Measurements from ENCODE around the gene ZNF366. TPM values are rescaled to one million over a fixed set of nuclear protein-coding genes. Genes with fewer than 3 reads are reported as not detected.

Gene ZNF366
- total RNA-seq, 1 experiment from 2014 or later, result 0.17 TPM

DNA sequence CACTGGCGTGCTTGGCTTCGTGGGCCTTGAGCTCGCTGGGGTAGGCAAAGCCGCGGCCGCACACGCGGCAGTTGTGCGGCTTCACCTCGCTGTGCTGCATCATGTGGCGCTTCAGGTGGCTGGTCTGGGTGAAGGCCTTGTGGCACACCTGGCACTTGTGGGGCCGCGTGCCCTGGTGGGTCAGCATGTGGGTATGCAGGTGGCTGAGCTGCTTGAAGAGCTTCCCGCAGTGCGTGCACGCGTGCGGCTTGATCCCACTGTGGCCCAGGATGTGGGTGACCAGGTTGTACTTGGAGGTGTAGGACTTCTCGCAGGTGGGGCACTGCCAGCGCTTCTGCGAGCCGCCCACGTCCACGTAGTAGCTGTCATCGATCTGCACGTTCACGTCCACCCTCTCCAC, 46.8 kb downstream of the ZNF366 start:
- Histone ChIP-seq H3K79me2 (ENCODE audit: low read depth) (no peaks in the 10 kb centered on the region), H3K9me2 (ENCODE audit: insufficient read depth) (no peaks in the 10 kb centered on the region), H3F3A (ENCODE audit: insufficient read depth, low read depth) (no peaks in the 10 kb centered on the region), H3K4me2 (no peak overlapping the region), H4K20me1 (ENCODE audit: insufficient read depth) (no peaks in the 10 kb centered on the region), H3K4me1 (replicated peaks; ENCODE audit: insufficient read depth) (peaks cover 5% of the 10 kb centered on the region; the same call in 1 of the 2 replicates), H3K27ac (no peak overlapping the region), H2AFZ (no peak overlapping the region), H3K9me3 (ENCODE audit: insufficient read depth, low read depth) (no peaks in the 10 kb centered on the region), H3K27me3 (ENCODE audit: insufficient read depth, low read depth) (no peaks in the 10 kb centered on the region), H3K4me3 (no peak overlapping the region), H3K36me3 (ENCODE audit: low read depth) (no peaks in the 10 kb centered on the region)
- no peak for DNase-seq
- BruUV-seq (replicated peaks), result no TSS peak
- TF ChIP-seq, protein P1, sequence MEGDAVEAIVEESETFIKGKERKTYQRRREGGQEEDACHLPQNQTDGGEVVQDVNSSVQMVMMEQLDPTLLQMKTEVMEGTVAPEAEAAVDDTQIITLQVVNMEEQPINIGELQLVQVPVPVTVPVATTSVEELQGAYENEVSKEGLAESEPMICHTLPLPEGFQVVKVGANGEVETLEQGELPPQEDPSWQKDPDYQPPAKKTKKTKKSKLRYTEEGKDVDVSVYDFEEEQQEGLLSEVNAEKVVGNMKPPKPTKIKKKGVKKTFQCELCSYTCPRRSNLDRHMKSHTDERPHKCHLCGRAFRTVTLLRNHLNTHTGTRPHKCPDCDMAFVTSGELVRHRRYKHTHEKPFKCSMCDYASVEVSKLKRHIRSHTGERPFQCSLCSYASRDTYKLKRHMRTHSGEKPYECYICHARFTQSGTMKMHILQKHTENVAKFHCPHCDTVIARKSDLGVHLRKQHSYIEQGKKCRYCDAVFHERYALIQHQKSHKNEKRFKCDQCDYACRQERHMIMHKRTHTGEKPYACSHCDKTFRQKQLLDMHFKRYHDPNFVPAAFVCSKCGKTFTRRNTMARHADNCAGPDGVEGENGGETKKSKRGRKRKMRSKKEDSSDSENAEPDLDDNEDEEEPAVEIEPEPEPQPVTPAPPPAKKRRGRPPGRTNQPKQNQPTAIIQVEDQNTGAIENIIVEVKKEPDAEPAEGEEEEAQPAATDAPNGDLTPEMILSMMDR (conservative IDR thresholded peaks at IDR 0.05), result no peak
- no peak for TF ChIP-seq EZH2 (IDR thresholded peaks at IDR 0.05; ENCODE audit: low read depth)
- CTCF ChIA-PET, result no interaction called here
- intact Hi-C loops (cut with micrococcal nuclease; ENCODE audit: unreplicated experiment), result no loop called here
- POLR2A ChIA-PET (ENCODE audit: unreplicated experiment), result no interaction called here

GRCh38 chr5:72459913-72460312, 47.3 kb downstream of the ZNF366 start:
- no peak overlapping the region for H3K27ac ChIP-seq
- no peaks in the 10 kb centered on the region for H3K27me3 ChIP-seq (ENCODE audit: insufficient read depth, low read depth)
- no peaks in the 10 kb centered on the region for H3F3A ChIP-seq (ENCODE audit: insufficient read depth, low read depth)
- H3K4me1 ChIP-seq (replicated peaks; ENCODE audit: insufficient read depth), result no peaks in the 10 kb centered on the region
- DNase-seq, result no peak
- H4K20me1 ChIP-seq (ENCODE audit: insufficient read depth), result no peaks in the 10 kb centered on the region
- H2AFZ ChIP-seq, result no peak overlapping the region
- POLR2A ChIA-PET (ENCODE audit: unreplicated experiment), result no interaction called here
- no TSS peak for BruUV-seq (replicated peaks)
- H3K9me2 ChIP-seq (ENCODE audit: insufficient read depth), result no peaks in the 10 kb centered on the region
- H3K79me2 ChIP-seq (ENCODE audit: low read depth), result no peaks in the 10 kb centered on the region
- intact Hi-C loops (cut with micrococcal nuclease; ENCODE audit: unreplicated experiment), result no loop called here
- H3K4me2 ChIP-seq, result no peak overlapping the region
- no peak overlapping the region for H3K4me3 ChIP-seq
- no peaks in the 10 kb centered on the region for H3K36me3 ChIP-seq (ENCODE audit: low read depth)
- no peak for TF ChIP-seq EZH2 (IDR thresholded peaks at IDR 0.05; ENCODE audit: low read depth)
- TF ChIP-seq, protein P1 (conservative IDR thresholded peaks at IDR 0.05), result no peak
- no peaks in the 10 kb centered on the region for H3K9me3 ChIP-seq (ENCODE audit: insufficient read depth, low read depth)
- CTCF ChIA-PET, result no interaction called here

GRCh38 chr5:72459089-72459661, 48.0 kb downstream of the ZNF366 start:
- ChIA-PET CTCF (no interaction called here), POLR2A (ENCODE audit: unreplicated experiment) (no interaction called here)
- H3K4me3 ChIP-seq, result no peak overlapping the region
- H3K79me2 ChIP-seq (ENCODE audit: low read depth), result no peaks in the 10 kb centered on the region
- DNase-seq, result no peak
- no peaks in the 10 kb centered on the region for H3K36me3 ChIP-seq (ENCODE audit: low read depth)
- H3F3A ChIP-seq (ENCODE audit: insufficient read depth, low read depth), result no peaks in the 10 kb centered on the region
- intact Hi-C loops (cut with micrococcal nuclease; ENCODE audit: unreplicated experiment), result no loop called here
- H3K9me2 ChIP-seq (ENCODE audit: insufficient read depth), result no peaks in the 10 kb centered on the region
- no peaks in the 10 kb centered on the region for H3K9me3 ChIP-seq (ENCODE audit: insufficient read depth, low read depth)
- H3K27ac ChIP-seq, result no peak overlapping the region
- no peaks in the 10 kb centered on the region for H3K4me1 ChIP-seq (replicated peaks; ENCODE audit: insufficient read depth)
- no TSS peak for BruUV-seq (replicated peaks)
- H3K4me2 ChIP-seq, result no peak overlapping the region
- TF ChIP-seq, protein P1 (conservative IDR thresholded peaks at IDR 0.05), result no peak
- TF ChIP-seq EZH2 (IDR thresholded peaks at IDR 0.05; ENCODE audit: low read depth), result no peak
- H2AFZ ChIP-seq, result peak overlapping the region; percentile 64; the same call in 1 of the 2 replicates
- no peaks in the 10 kb centered on the region for H4K20me1 ChIP-seq (ENCODE audit: insufficient read depth)
- no peaks in the 10 kb centered on the region for H3K27me3 ChIP-seq (ENCODE audit: insufficient read depth, low read depth)
